ENCODE results near the gene POLE. TPM values are rescaled to one million over a fixed set of nuclear protein-coding genes. Genes with fewer than 3 reads are reported as not detected.

Gene POLE
- total and polyA plus RNA-seq, 2 donors from 2014 or later, result 5.3 to 23.0 TPM

- Histone ChIP-seq H3K27me3 (ENCODE audit: control insufficient read depth, insufficient read depth, low read length) (no peaks in the 10 kb centered on the region), H3K27ac (ENCODE audit: low read depth in 2 of 2, low read length in 2 of 2) (no peak overlapping the region), H3K9ac (ENCODE audit: low read length in 3 of 3) (no peak overlapping the region), H3K9me3 (ENCODE audit: control insufficient read depth in 2 of 3, insufficient read depth in 1 of 3, low read length in 3 of 3) (no peaks in the 10 kb centered on the region), H3K4me1 (ENCODE audit: control insufficient read depth in 2 of 3, insufficient read depth in 2 of 3, low read depth in 1 of 3, low read length in 3 of 3) (no peaks in the 10 kb centered on the region), H3K4me3 (ENCODE audit: low read length in 3 of 3) (no peak overlapping the region), H3K36me3 (ENCODE audit: control insufficient read depth in 2 of 3, insufficient read depth in 3 of 3, low read length in 3 of 3) (peaks cover 0 to 24% (median 17%) of the 10 kb centered on the region in 3 donors)
- intact Hi-C loops (cut with DNase I), result no loop called here
- DNase-seq (no peak), FAIRE-seq (no peak)
- TF ChIP-seq CTCF (IDR thresholded peaks at IDR 0.05; ENCODE audit: borderline replicate concordance, extremely low read depth, insufficient read depth), result no peak
Observed at GRCh38 chr12:132677492-132677891, 9.7 kb downstream of the POLE start.

- no peak overlapping the region for H3K27ac ChIP-seq (ENCODE audit: low read depth in 2 of 2, low read length in 2 of 2)
- no peaks in the 10 kb centered on the region for H3K4me1 ChIP-seq (ENCODE audit: control insufficient read depth in 2 of 3, insufficient read depth in 2 of 3, low read depth in 1 of 3, low read length in 3 of 3)
- intact Hi-C loops (cut with DNase I), result no loop called here
- FAIRE-seq (no peak), DNase-seq (no peak)
- H3K4me3 ChIP-seq (ENCODE audit: low read length in 3 of 3), result no peak overlapping the region
- H3K9ac ChIP-seq (ENCODE audit: low read length in 3 of 3), result no peak overlapping the region
- H3K9me3 ChIP-seq (ENCODE audit: control insufficient read depth in 2 of 3, insufficient read depth in 1 of 3, low read length in 3 of 3), result no peaks in the 10 kb centered on the region
- no peaks in the 10 kb centered on the region for H3K27me3 ChIP-seq (ENCODE audit: control insufficient read depth, insufficient read depth, low read length)
- TF ChIP-seq CTCF (IDR thresholded peaks at IDR 0.05; ENCODE audit: borderline replicate concordance, extremely low read depth, insufficient read depth), result no peak
- H3K36me3 ChIP-seq (ENCODE audit: control insufficient read depth in 2 of 3, insufficient read depth in 3 of 3, low read length in 3 of 3), result peaks cover 3 to 24% (median 22%) of the 10 kb centered on the region in 3 donors
Observed at GRCh38 chr12:132675757-132676432, 11.2 kb downstream of the POLE start.

GRCh38 chr12:132674561-132674960, 12.6 kb downstream of the POLE start:
- no peak overlapping the region for H3K9ac ChIP-seq (ENCODE audit: low read length in 3 of 3)
- no peak overlapping the region for H3K27ac ChIP-seq (ENCODE audit: low read depth in 2 of 2, low read length in 2 of 2)
- FAIRE-seq, result no peak
- intact Hi-C loops (cut with DNase I), result no loop called here
- DNase-seq, result no peak
- no peak for TF ChIP-seq CTCF (IDR thresholded peaks at IDR 0.05; ENCODE audit: borderline replicate concordance, extremely low read depth, insufficient read depth)
- H3K36me3 ChIP-seq (ENCODE audit: control insufficient read depth in 2 of 3, insufficient read depth in 3 of 3, low read length in 3 of 3), result peaks cover 3 to 24% (median 21%) of the 10 kb centered on the region in 3 donors
- no peaks in the 10 kb centered on the region for H3K9me3 ChIP-seq (ENCODE audit: control insufficient read depth in 2 of 3, insufficient read depth in 1 of 3, low read length in 3 of 3)
- no peak overlapping the region for H3K4me3 ChIP-seq (ENCODE audit: low read length in 3 of 3)
- H3K27me3 ChIP-seq (ENCODE audit: control insufficient read depth, insufficient read depth, low read length), result no peaks in the 10 kb centered on the region
- no peaks in the 10 kb centered on the region for H3K4me1 ChIP-seq (ENCODE audit: control insufficient read depth in 2 of 3, insufficient read depth in 2 of 3, low read depth in 1 of 3, low read length in 3 of 3)

All from kidney (tissue), 14 donors.